Dermis microvascular lymphatic vessel endothelial cell (primary cell): ENCODE data around the gene TCF12. TPM values are rescaled to one million over a fixed set of nuclear protein-coding genes. Genes with fewer than 3 reads are reported as not detected.

Experiments
- DNase-seq, 2 donors: peaks; one replicate each; pipeline versions ENCODE4 v3.0.0 to v3.0.0-alpha.2; 2010; ENCODE audit warnings: low read depth in 2 of 2
- total RNA-seq: library from RNA; depleted of rRNA; stranded (reverse); fragments of >200 nt; gene quantifications from 2 replicates; pipeline ENCODE4 v1.2.1, GENCODE V29; 2014

TCF12 gene
- total RNA-seq, 1 donor from 2014 or later, result 56.9 TPM

- no peak for DNase-seq
Observed at GRCh38 chr15:57245130-57245529, 326.7 kb downstream of the TCF12 start.

- no peak for DNase-seq
Observed at GRCh38 chr15:57245714-57246113, 327.3 kb downstream of the TCF12 start.

GRCh38 chr15:57248074-57248473, 329.6 kb downstream of the TCF12 start:
- no peak for DNase-seq

GRCh38 chr15:57251308-57251707, 332.9 kb downstream of the TCF12 start:
- no peak for DNase-seq

GRCh38 chr15:57251941-57252340, 333.5 kb downstream of the TCF12 start:
- DNase-seq, result no peak

- DNase-seq, result no peak
Observed at GRCh38 chr15:57253082-57253481, 334.6 kb downstream of the TCF12 start.

GRCh38 chr15:57253500-57253899, 335.1 kb downstream of the TCF12 start:
- no peak for DNase-seq

- DNase-seq, result no peak
Observed at GRCh38 chr15:57255751-57256341, 337.4 kb downstream of the TCF12 start.

GRCh38 chr15:57256939-57257338, 338.5 kb downstream of the TCF12 start:
- DNase-seq, result no peak

GRCh38 chr15:57259568-57260040, 341.2 kb downstream of the TCF12 start:
- DNase-seq, result no peak

- DNase-seq, result no peak
Observed at GRCh38 chr15:57263520-57263919, 345.1 kb downstream of the TCF12 start.

- no peak for DNase-seq
Observed at GRCh38 chr15:57272771-57273357, 354.4 kb downstream of the TCF12 start.

- no peak for DNase-seq
Observed at GRCh38 chr15:57273402-57273801, 355.0 kb downstream of the TCF12 start.

GRCh38 chr15:57278439-57278838, 360.0 kb downstream of the TCF12 start:
- DNase-seq, result no peak

GRCh38 chr15:57280464-57280863, 362.0 kb downstream of the TCF12 start:
- no peak for DNase-seq

GRCh38 chr15:57281321-57281720, 362.9 kb downstream of the TCF12 start:
- no peak for DNase-seq

GRCh38 chr15:57282686-57283085, 364.2 kb downstream of the TCF12 start:
- DNase-seq, result no peak

- DNase-seq, result no peak
Observed at GRCh38 chr15:57283774-57284503, 365.5 kb downstream of the TCF12 start.

GRCh38 chr15:57284535-57284934, 366.1 kb downstream of the TCF12 start:
- no peak for DNase-seq

- DNase-seq, result no peak
Observed at GRCh38 chr15:57285386-57285785, 366.9 kb downstream of the TCF12 start.

- no peak for DNase-seq
Observed at GRCh38 chr15:57286446-57287122, 368.1 kb downstream of the TCF12 start.

- DNase-seq, result no peak
Observed at GRCh38 chr15:57287123-57287521, 368.7 kb downstream of the TCF12 start.
